Right atrium auricular region (tissue), 2 donors: ENCODE measurements around the gene CNTN2. TPM values are rescaled to one million over a fixed set of nuclear protein-coding genes. Genes with fewer than 3 reads are reported as not detected.

Experiments used
- DNase-seq: peaks from one replicate; pipeline ENCODE4 v3.0.0-alpha.2; 2019; ENCODE audit warnings: low spot score
- H3K27ac ChIP-seq, 2 donors: fragments of 200-600 bp; sonication (generic); 1 replicate in 1 of 2; 2 replicates in 1 of 2; pipeline ENCODE4 v1.5.1; 2016 to 2019
- H3K27me3 ChIP-seq, 2 donors: fragments of 200-600 bp; sonication (generic); one replicate each; pipeline versions ENCODE4 v1.5.1 to v1.6.0; 2017 to 2019
- H3K36me3 ChIP-seq: fragments of 200-600 bp; sonication (generic); one replicate; pipeline ENCODE4 v1.5.1; 2016
- H3K4me1 ChIP-seq, 2 donors: fragments of 200-600 bp; sonication (generic); one replicate each; pipeline versions ENCODE4 v1.5.1 to v1.6.0; 2017 to 2019
- H3K4me3 ChIP-seq, 2 donors: fragments of 200-600 bp; sonication (generic); 1 replicate in 1 of 2; 2 replicates in 1 of 2; pipeline ENCODE4 v1.5.1; 2017 to 2019; ENCODE audit warnings: mild to moderate bottlenecking in 1 of 2, moderate library complexity in 1 of 2
- H3K9me3 ChIP-seq, 2 donors: fragments of 200-600 bp; sonication (generic); one replicate each; pipeline ENCODE4 v1.5.1; 2019
- CTCF ChIP-seq, 2 donors: fragments of 200-600 bp; sonication (generic); IDR thresholded peaks; one replicate each; pipeline ENCODE4 v1.5.1; 2019; ENCODE audit warnings: antibody characterized with exemption in 2 of 2
- total RNA-seq, 2 donors: library from RNA; depleted of rRNA; stranded (reverse); fragments of >200 nt; gene quantifications; one replicate each; pipeline ENCODE4 v1.1.0, GENCODE V29; 2016

Gene CNTN2
- total RNA-seq, 2 donors from 2014 or later, result 0.41 to 0.67 TPM

DNA sequence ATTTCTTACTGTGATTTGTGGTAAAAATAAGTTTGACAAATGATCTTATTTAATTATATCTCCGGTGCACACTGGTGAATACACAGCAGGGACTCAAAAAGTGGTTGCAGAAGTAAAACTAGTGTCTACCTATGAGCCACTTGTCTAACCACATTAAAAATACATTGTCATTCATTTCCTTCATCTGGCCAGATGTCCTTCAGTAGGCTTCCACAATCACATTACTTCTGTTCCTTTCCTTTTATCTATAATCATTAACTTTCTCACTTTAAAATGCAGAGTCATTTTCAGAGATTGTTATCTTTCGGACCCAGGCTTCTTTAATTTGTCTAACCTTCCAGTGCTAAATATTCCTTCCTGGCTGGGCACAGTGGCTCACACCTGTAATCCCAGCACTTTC, 75.7 kb downstream of the CNTN2 start:
- Histone ChIP-seq H3K27ac (no peak overlapping the region), H3K4me1 (peaks cover 0 to 31% of the 10 kb centered on the region in 2 donors), H3K4me3 (no peak overlapping the region), H3K9me3 (no peaks in the 10 kb centered on the region), H3K36me3 (peaks cover 16% of the 10 kb centered on the region), H3K27me3 (no peaks in the 10 kb centered on the region)
- TF ChIP-seq CTCF (IDR thresholded peaks at IDR 0.05), result no peak
- DNase-seq, result no peak

- H3K27ac ChIP-seq, result peak within 1 kb of the TSS; percentile 88 to 89
Measured at GRCh38 chr1:205121660-205122488, 78.9 kb downstream of the CNTN2 start, which contains the start of gene RBBP5. TSS of gene RBBP5 (minus strand) at chr1:205121978. CDS start at chr1:205121873, 105 bp downstream.

DNA sequence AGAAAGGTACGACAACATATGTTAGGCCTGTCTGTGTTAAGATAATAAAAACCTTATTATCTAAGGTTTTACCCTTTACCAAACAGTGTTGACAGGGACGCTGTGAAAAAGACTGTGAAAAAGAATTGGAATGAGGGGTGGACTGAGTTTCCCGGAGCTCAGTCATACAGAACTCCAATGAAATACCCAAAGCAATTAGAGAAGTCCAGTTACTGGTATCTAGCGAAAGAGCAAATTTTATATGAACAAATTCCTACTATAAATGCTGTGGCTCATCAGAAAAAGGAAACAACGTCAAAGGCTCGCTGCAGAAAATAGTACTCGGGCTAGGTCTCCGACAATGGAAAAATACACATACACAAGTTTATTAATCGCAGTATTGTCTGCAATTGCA, 79.5 kb downstream of the CNTN2 start:
- Histone ChIP-seq H3K4me1 (peaks cover 0 to 31% of the 10 kb centered on the region in 2 donors), H3K27ac (peak overlapping the region; percentile 88 to 89), H3K36me3 (peaks cover 6% of the 10 kb centered on the region), H3K9me3 (no peaks in the 10 kb centered on the region), H3K4me3 (peak overlapping the region; percentile 78 to 79), H3K27me3 (no peaks in the 10 kb centered on the region)
- TF ChIP-seq CTCF (IDR thresholded peaks at IDR 0.05), result no peak
- DNase-seq, result no peak

More at GRCh38 chr1:205121660-205122488, 78.9 kb downstream of the CNTN2 start, which contains the start of gene RBBP5:
- Histone ChIP-seq H3K27me3 (no peaks in the 10 kb centered on the region), H3K9me3 (no peaks in the 10 kb centered on the region), H3K4me1 (peaks cover 0 to 31% of the 10 kb centered on the region in 2 donors), H3K36me3 (peaks cover 6% of the 10 kb centered on the region), H3K4me3 (peak within 1 kb of the TSS; percentile 78 to 79)
- peak; percentile 44 to 79 for TF ChIP-seq CTCF (IDR thresholded peaks at IDR 0.05)
- DNase-seq, result peak; percentile 97

- Histone ChIP-seq H3K4me3 (no peak overlapping the region), H3K36me3 (no peaks in the 10 kb centered on the region), H3K27me3 (no peaks in the 10 kb centered on the region), H3K9me3 (no peaks in the 10 kb centered on the region), H3K4me1 (peaks cover 0 to 24% of the 10 kb centered on the region in 2 donors), H3K27ac (no peak overlapping the region)
- no peak for DNase-seq
- TF ChIP-seq CTCF (IDR thresholded peaks at IDR 0.05), result no peak
Measured at GRCh38 chr1:205124726-205125125, 81.7 kb downstream of the CNTN2 start.

DNA sequence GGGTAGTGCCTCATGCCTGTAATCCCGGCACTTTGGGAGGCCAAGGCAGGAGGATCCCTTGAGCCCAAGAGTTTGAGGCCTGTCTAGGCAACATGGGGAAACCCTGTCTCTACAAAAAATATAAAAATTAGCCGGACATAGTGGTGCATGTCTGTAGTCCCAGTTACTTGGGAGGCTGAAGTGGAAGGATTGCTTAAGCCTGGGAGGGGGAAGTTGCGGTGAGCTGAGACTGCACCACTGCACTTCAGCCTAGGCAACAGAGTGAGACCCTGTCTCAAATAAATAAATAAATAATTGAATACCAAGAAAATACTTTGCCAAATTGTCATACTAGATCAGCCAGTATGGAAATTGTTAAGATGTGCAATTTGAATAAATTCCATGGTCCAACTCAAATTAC, 84.6 kb downstream of the CNTN2 start:
- H3K27me3 ChIP-seq, result no peaks in the 10 kb centered on the region
- peaks cover 0 to 6% of the 10 kb centered on the region in 2 donors for H3K4me1 ChIP-seq
- no peaks in the 10 kb centered on the region for H3K9me3 ChIP-seq
- H3K4me3 ChIP-seq, result no peak overlapping the region
- no peaks in the 10 kb centered on the region for H3K36me3 ChIP-seq
- H3K27ac ChIP-seq, result no peak overlapping the region
- DNase-seq, result no peak
- no peak for TF ChIP-seq CTCF (IDR thresholded peaks at IDR 0.05)

Other genes starting within 250 kb of the CNTN2 start
- 10 to 100 TPM; 38.5 to 45.9 TPM for gene NFASC, start 172.3 kb upstream of the CNTN2 start, total RNA-seq
- gene TMEM81, start 41.2 kb downstream of the CNTN2 start, total RNA-seq, result 1 to 10 TPM; 2.4 to 2.9 TPM
- 10 to 100 TPM; 10.3 to 12.4 TPM for gene RBBP5, start 78.8 kb downstream of the CNTN2 start, total RNA-seq
- 1 to 10 TPM; 6.7 to 8.9 TPM for gene DSTYK, start 168.5 kb downstream of the CNTN2 start, total RNA-seq
- 10 to 100 TPM in 1 of 2 donors, 1 to 10 TPM in 1; 8.5 to 11.9 TPM for gene TMCC2, start 184.7 kb downstream of the CNTN2 start, total RNA-seq